Astrocyte (in vitro differentiated cells and primary cell): Measurements from ENCODE around the gene SPHK1. TPM values are rescaled to one million over a fixed set of nuclear protein-coding genes. Genes with fewer than 3 reads are reported as not detected.

Experiments
- DNase-seq: peaks from one replicate; pipeline ENCODE4 v3.0.0-alpha.2; 2010; ENCODE audit warnings: low read depth
- FAIRE-seq: peaks from 2 replicates; lab custom pipeline; 2011; peaks lifted over from hg19 to GRCh38; lab: Jason Lieb, UNC
- H2AFZ ChIP-seq: 2 replicates; pipeline ENCODE4 v1.6.0; 2012; ENCODE audit warnings: low read depth, low read length, inconsistent platforms
- H3K27ac ChIP-seq: 2 replicates; pipeline ENCODE4 v1.5.1; 2011; ENCODE audit warnings: low read depth, low read length, inconsistent platforms
- H3K27me3 ChIP-seq: 2 replicates; pipeline ENCODE4 v1.6.0; 2011; ENCODE audit warnings: low read length, inconsistent platforms; ENCODE audit not compliant: insufficient read depth
- H3K36me3 ChIP-seq: 2 replicates; pipeline ENCODE4 v1.5.1; 2011; ENCODE audit warnings: low read length, inconsistent platforms; ENCODE audit not compliant: insufficient read depth
- H3K4me1 ChIP-seq: 2 replicates; pipeline ENCODE4 v1.5.1; 2011; ENCODE audit warnings: low read length, inconsistent platforms; ENCODE audit not compliant: insufficient read depth
- H3K4me2 ChIP-seq: 2 replicates; pipeline ENCODE4 v1.6.0; 2012; ENCODE audit warnings: low read length, inconsistent platforms
- H3K4me3 ChIP-seq: 2 replicates; pipeline ENCODE4 v1.5.1; 2011; ENCODE audit warnings: low read depth, mild to moderate bottlenecking, low read length, inconsistent platforms; ENCODE audit not compliant: insufficient read depth
- H3K79me2 ChIP-seq: 2 replicates; pipeline ENCODE4 v1.6.0; 2012; ENCODE audit warnings: mild to moderate bottlenecking, low read length, inconsistent platforms; ENCODE audit not compliant: insufficient read depth
- H3K9ac ChIP-seq: 2 replicates; pipeline ENCODE4 v1.6.0; 2012; ENCODE audit warnings: mild to moderate bottlenecking, low read length, inconsistent platforms
- H3K9me3 ChIP-seq: 2 replicates; pipeline ENCODE4 v1.5.1; 2012; ENCODE audit warnings: low read depth, mild to moderate bottlenecking, low read length, inconsistent platforms; ENCODE audit not compliant: insufficient read depth
- H4K20me1 ChIP-seq: 2 replicates; pipeline ENCODE4 v1.6.0; 2012; ENCODE audit warnings: low read length, inconsistent platforms; ENCODE audit not compliant: insufficient read depth
- H3K27ac Mint-ChIP-seq: one replicate; pipeline ENCODE4 v1.8.0; 2021; ENCODE audit warnings: mild to moderate bottlenecking, mixed read lengths; ENCODE audit not compliant: unreplicated experiment
- H3K27me3 Mint-ChIP-seq: one replicate; pipeline ENCODE4 v1.8.0; 2021; ENCODE audit warnings: low read depth, mixed read lengths; ENCODE audit not compliant: unreplicated experiment
- H3K36me3 Mint-ChIP-seq: one replicate; pipeline ENCODE4 v1.8.0; 2021; ENCODE audit warnings: low read depth, mixed read lengths; ENCODE audit not compliant: unreplicated experiment
- H3K4me1 Mint-ChIP-seq: one replicate; pipeline ENCODE4 v1.8.0; 2021; ENCODE audit warnings: low read depth, mixed read lengths; ENCODE audit not compliant: unreplicated experiment
- H3K4me3 Mint-ChIP-seq: one replicate; pipeline ENCODE4 v1.8.0; 2021; ENCODE audit warnings: mild to moderate bottlenecking, moderate library complexity, mixed read lengths; ENCODE audit not compliant: unreplicated experiment
- H3K9me3 Mint-ChIP-seq: one replicate; pipeline ENCODE4 v1.8.0; 2021; ENCODE audit warnings: mild to moderate bottlenecking, mixed read lengths; ENCODE audit not compliant: unreplicated experiment
- CTCF ChIP-seq: IDR thresholded peaks from 2 replicates; pipeline ENCODE4 v1.5.1; 2011; ENCODE audit warnings: low read depth, mild to moderate bottlenecking, inconsistent platforms, low read length, moderate library complexity; ENCODE audit not compliant: insufficient read depth
- EZH2 ChIP-seq: IDR thresholded peaks from 2 replicates; pipeline ENCODE4 v1.6.1; 2012; ENCODE audit warnings: mild to moderate bottlenecking, low read length, inconsistent platforms; ENCODE audit not compliant: insufficient read depth
- total RNA-seq: library from RNA; stranded (reverse); gene quantifications from 2 replicates; pipeline ENCODE4 v1.2.1, GENCODE V29; 2021

The SPHK1 gene
- total RNA-seq, 1 donor from 2014 or later: 34.8 TPM

- DNase-seq (peak; percentile 13), FAIRE-seq (no peak)
- H3K9me3 Mint-ChIP-seq: peaks cover 7% of the 10 kb centered on the region
- Histone ChIP-seq H3K36me3 (no peaks in the 10 kb centered on the region), H3K9me3 (no peaks in the 10 kb centered on the region), H3K4me3 (no peak overlapping the region), H3K27ac (no peak overlapping the region), H3K79me2 (peaks cover 87% of the 10 kb centered on the region), H4K20me1 (peaks cover 97% of the 10 kb centered on the region), H3K27me3 (no peaks in the 10 kb centered on the region), H2AFZ (no peak overlapping the region), H3K4me2 (no peak overlapping the region), H3K4me1 (peaks cover 17% of the 10 kb centered on the region), H3K9ac (no peak overlapping the region)
- H3K36me3 Mint-ChIP-seq: peaks cover 14% of the 10 kb centered on the region
- no peak overlapping the region for H3K4me3 Mint-ChIP-seq
- no peak for TF ChIP-seq CTCF
- no peak for TF ChIP-seq EZH2
- H3K4me1 Mint-ChIP-seq: peaks cover 6% of the 10 kb centered on the region
- no peaks in the 10 kb centered on the region for H3K27me3 Mint-ChIP-seq
- H3K27ac Mint-ChIP-seq: peak overlapping the region; percentile 16
Observed at GRCh38 chr17:76417499-76418143, 33.2 kb downstream of the SPHK1 start.

- H3K27ac ChIP-seq: no peak overlapping the region
- FAIRE-seq: no peak
- no peaks in the 10 kb centered on the region for H3K27me3 Mint-ChIP-seq
- no peaks in the 10 kb centered on the region for H3K27me3 ChIP-seq
- peaks cover 12% of the 10 kb centered on the region for H3K4me1 ChIP-seq
- no peak overlapping the region for H3K4me3 Mint-ChIP-seq
- H3K9me3 ChIP-seq: no peaks in the 10 kb centered on the region
- peaks cover 18% of the 10 kb centered on the region for H3K36me3 Mint-ChIP-seq
- H2AFZ ChIP-seq: no peak overlapping the region
- H3K4me3 ChIP-seq: no peak overlapping the region
- no peak overlapping the region for H3K9ac ChIP-seq
- H3K9me3 Mint-ChIP-seq: peaks cover 7% of the 10 kb centered on the region
- H3K4me1 Mint-ChIP-seq: peaks cover 3% of the 10 kb centered on the region
- H3K4me2 ChIP-seq: peak overlapping the region; percentile 4
- no peaks in the 10 kb centered on the region for H3K36me3 ChIP-seq
- H3K27ac Mint-ChIP-seq: no peak overlapping the region
- peaks cover 80% of the 10 kb centered on the region for H3K79me2 ChIP-seq
- TF ChIP-seq EZH2 (no peak), CTCF (no peak)
- peaks cover 81% of the 10 kb centered on the region for H4K20me1 ChIP-seq
- DNase-seq: no peak
Observed at GRCh38 chr17:76419576-76420260, 35.3 kb downstream of the SPHK1 start.
